Colonic mucosa (tissue), 4 donors: ENCODE measurements around the gene FAM117B. TPM values are rescaled to one million over a fixed set of nuclear protein-coding genes. Genes with fewer than 3 reads are reported as not detected.

Experiments
- DNase-seq: peaks from one replicate; pipeline ENCODE4 v3.0.0-alpha.2; 2020
- H3K27ac ChIP-seq: fragments of 200-600 bp; one replicate; pipeline ENCODE4 v1.8.0; 2021
- H3K27me3 ChIP-seq: fragments of 200-600 bp; one replicate; pipeline ENCODE4 v1.8.0; 2021
- H3K36me3 ChIP-seq: fragments of 200-600 bp; one replicate; pipeline ENCODE4 v1.8.0; 2021
- H3K4me1 ChIP-seq: fragments of 200-600 bp; one replicate; pipeline ENCODE4 v1.8.0; 2021; ENCODE audit warnings: mild to moderate bottlenecking
- H3K4me3 ChIP-seq: fragments of 200-600 bp; one replicate; pipeline ENCODE4 v1.8.0; 2021
- H3K9ac ChIP-seq, 2 donors: one replicate each; pipeline ENCODE4 v1.7.0; 2013; ENCODE audit warnings: control low read depth in 2 of 2, low read depth in 2 of 2, low read length in 2 of 2
- H3K9me3 ChIP-seq: fragments of 200-600 bp; one replicate; pipeline ENCODE4 v1.8.0; 2021
- intact Hi-C: fragments of 100-400 bp; cut with DNase I; formaldehyde crosslinking; loops from one replicate; pipeline ENCODE4 v1.14.1; 2022
- total RNA-seq, 2 donors: library from RNA; stranded (reverse); fragmentation: NEBNext Ultra II Directional in 1 of 2; extraction: Animal tissue kit (Norgen Biotek cat#: 25700) in 1 of 2; gene quantifications; one replicate each; pipeline ENCODE4 v1.2.1, GENCODE V29; 2021
- TF ChIP-seq, protein P1 (sequence below): fragments of 200-600 bp; IDR thresholded peaks from one replicate; pipeline ENCODE4 v1.8.0; 2022; ENCODE audit warnings: antibody characterized with exemption, mild to moderate bottlenecking
- donor health status: healthy.
- donor health status: DM: no; HTN: no; CAD: no.
- donor health status: DM: no; HTN: no; CAD: no.

FAM117B gene
- total RNA-seq, 2 donors from 2014 or later = 16.3 to 20.1 TPM

DNA sequence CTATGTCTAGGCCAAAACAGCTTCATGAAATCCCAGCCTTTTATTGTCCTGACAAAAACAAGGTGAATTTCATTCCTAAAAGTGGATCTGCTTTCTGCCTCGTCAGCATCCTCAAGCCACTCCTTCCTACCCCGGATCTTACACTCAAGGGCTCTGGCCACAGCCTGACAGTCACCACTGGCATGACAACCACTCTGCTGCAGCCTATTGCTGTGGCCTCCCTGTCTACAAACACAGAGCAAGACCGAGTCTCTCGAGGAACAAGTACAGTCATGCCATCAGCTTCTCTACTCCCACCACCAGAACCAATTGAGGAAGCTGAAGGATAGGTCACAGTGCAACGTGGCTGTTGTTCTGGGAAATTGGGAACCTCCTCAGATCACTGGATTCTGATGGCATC, 130.7 kb downstream of the FAM117B start:
- no peaks in the 10 kb centered on the region for H3K27me3 ChIP-seq
- no peak overlapping the region for H3K27ac ChIP-seq
- H3K4me3 ChIP-seq = no peak overlapping the region
- no peaks in the 10 kb centered on the region for H3K9me3 ChIP-seq
- H3K4me1 ChIP-seq = no peaks in the 10 kb centered on the region
- H3K36me3 ChIP-seq = no peaks in the 10 kb centered on the region
- H3K9ac ChIP-seq = no peak overlapping the region
- TF ChIP-seq, protein P1, sequence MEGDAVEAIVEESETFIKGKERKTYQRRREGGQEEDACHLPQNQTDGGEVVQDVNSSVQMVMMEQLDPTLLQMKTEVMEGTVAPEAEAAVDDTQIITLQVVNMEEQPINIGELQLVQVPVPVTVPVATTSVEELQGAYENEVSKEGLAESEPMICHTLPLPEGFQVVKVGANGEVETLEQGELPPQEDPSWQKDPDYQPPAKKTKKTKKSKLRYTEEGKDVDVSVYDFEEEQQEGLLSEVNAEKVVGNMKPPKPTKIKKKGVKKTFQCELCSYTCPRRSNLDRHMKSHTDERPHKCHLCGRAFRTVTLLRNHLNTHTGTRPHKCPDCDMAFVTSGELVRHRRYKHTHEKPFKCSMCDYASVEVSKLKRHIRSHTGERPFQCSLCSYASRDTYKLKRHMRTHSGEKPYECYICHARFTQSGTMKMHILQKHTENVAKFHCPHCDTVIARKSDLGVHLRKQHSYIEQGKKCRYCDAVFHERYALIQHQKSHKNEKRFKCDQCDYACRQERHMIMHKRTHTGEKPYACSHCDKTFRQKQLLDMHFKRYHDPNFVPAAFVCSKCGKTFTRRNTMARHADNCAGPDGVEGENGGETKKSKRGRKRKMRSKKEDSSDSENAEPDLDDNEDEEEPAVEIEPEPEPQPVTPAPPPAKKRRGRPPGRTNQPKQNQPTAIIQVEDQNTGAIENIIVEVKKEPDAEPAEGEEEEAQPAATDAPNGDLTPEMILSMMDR = no peak
- no peak for DNase-seq
- intact Hi-C loops = no loop called here

DNA sequence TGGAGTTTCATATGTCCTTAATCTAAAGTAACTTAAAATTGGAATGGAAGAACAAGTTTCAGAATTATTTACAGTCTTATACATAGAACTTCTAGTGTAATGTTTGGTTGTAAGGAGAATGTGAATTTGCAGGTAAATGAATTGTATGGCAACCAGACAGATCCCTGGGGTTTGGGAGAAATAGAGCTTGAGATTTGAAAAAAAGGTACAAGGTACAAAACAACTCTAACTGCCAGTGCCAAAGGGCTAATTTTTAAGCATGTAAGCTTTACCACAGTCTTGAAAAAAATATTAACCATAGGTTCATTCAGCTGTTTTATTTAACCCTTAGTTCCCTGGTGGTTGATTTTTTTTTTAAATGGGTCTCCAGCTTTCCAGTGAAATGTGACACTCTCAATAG, 133.5 kb downstream of the FAM117B start:
- Histone ChIP-seq H3K36me3 (no peaks in the 10 kb centered on the region), H3K27me3 (no peaks in the 10 kb centered on the region), H3K9me3 (no peaks in the 10 kb centered on the region), H3K4me1 (no peaks in the 10 kb centered on the region), H3K27ac (no peak overlapping the region), H3K4me3 (no peak overlapping the region), H3K9ac (no peak overlapping the region)
- intact Hi-C loops = no loop called here
- TF ChIP-seq, protein P1 = no peak
- no peak for DNase-seq

DNA sequence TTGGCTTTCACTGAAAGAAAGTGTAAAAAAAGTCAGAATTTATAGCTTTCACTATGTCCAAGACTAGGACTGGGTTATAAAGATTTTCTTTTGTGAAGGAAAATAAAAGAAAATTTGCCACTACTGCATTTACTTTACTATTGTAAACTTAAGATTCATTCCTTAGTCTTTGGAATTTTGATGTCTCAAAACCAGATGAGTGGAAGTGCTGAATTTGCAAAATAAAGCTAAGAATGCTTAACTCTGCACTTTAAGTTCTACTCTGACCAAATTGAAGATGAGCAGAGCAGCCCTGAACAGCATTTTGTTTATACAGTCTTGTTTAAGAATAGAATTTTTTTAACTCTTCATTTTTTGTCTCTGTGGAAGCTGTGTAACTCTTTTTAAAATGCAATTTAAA, 134.4 kb downstream of the FAM117B start:
- H3K36me3 ChIP-seq = no peaks in the 10 kb centered on the region
- no peak for DNase-seq
- TF ChIP-seq, protein P1 = no peak

DNA sequence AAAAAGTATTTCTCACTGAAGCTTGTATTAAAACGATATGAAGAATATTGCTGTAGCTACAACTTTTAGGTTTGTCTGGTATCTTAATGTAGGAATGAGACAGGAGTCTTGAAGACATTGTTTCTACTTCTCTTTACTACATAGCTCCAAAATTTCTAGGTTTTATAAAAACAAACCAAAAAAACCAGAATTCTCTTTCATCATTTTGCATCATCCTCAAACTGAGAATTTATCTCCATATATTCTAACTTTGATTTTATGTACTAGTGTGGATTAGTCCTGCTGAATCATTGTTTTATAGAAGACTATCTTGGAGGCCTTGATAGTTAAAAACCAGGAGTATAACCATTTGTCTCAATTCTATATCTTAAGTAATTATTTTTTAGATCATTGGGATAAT, 136.6 kb downstream of the FAM117B start:
- intact Hi-C loops = no loop called here
- Histone ChIP-seq H3K27ac (no peak overlapping the region), H3K36me3 (no peaks in the 10 kb centered on the region), H3K9ac (no peak overlapping the region), H3K4me1 (no peaks in the 10 kb centered on the region), H3K9me3 (no peaks in the 10 kb centered on the region), H3K4me3 (no peak overlapping the region), H3K27me3 (no peaks in the 10 kb centered on the region)
- DNase-seq = no peak
- TF ChIP-seq, protein P1 = no peak

More for the DNA sequence above, 134.4 kb downstream of the FAM117B start:
- no peaks in the 10 kb centered on the region for H3K4me1 ChIP-seq
- intact Hi-C loops = no loop called here
- H3K27me3 ChIP-seq = no peaks in the 10 kb centered on the region
- no peak overlapping the region for H3K4me3 ChIP-seq
- H3K27ac ChIP-seq = no peak overlapping the region
- no peak overlapping the region for H3K9ac ChIP-seq
- H3K9me3 ChIP-seq = no peaks in the 10 kb centered on the region

DNA sequence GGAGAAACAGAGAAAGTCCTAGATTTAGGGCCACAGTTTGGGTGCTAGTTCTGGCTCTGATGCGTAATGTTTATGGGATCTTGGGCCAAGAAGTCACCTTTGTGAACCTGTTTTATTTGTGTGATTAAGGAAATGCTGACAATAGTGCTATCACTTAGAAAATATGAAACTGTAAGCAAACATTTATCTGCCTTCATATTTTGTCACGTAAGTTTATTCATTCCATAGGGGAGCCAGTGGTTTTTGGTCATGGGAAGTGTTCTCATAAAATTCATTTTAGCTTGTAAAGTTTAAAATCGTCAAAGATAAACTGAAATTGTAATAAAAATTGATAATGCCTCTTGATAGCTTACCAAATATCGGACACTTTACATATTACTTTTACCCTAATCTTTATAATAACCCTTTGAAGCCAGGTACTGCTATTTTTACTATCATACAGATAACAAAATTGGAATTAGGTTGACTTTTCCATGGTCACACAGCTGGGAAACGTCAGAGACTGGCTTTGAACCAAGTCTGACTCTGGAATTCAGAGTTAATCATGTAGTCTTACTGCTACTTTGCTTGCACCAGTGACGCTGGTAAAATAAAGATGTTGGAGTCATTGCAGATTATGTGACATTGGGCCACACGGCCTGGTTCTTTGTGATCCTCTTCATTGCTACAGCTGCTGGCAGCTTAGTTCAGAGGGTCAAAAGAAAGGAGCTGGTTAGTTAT, 137.1 kb downstream of the FAM117B start:
- H3K27ac ChIP-seq = no peak overlapping the region
- no peak overlapping the region for H3K4me3 ChIP-seq
- intact Hi-C loops = no loop called here
- no peaks in the 10 kb centered on the region for H3K36me3 ChIP-seq
- TF ChIP-seq, protein P1 = no peak
- no peak for DNase-seq
- no peaks in the 10 kb centered on the region for H3K27me3 ChIP-seq
- no peak overlapping the region for H3K9ac ChIP-seq
- H3K9me3 ChIP-seq = no peaks in the 10 kb centered on the region
- no peaks in the 10 kb centered on the region for H3K4me1 ChIP-seq
